Measurements from ENCODE around the gene SSB.

The SSB gene

DNA sequence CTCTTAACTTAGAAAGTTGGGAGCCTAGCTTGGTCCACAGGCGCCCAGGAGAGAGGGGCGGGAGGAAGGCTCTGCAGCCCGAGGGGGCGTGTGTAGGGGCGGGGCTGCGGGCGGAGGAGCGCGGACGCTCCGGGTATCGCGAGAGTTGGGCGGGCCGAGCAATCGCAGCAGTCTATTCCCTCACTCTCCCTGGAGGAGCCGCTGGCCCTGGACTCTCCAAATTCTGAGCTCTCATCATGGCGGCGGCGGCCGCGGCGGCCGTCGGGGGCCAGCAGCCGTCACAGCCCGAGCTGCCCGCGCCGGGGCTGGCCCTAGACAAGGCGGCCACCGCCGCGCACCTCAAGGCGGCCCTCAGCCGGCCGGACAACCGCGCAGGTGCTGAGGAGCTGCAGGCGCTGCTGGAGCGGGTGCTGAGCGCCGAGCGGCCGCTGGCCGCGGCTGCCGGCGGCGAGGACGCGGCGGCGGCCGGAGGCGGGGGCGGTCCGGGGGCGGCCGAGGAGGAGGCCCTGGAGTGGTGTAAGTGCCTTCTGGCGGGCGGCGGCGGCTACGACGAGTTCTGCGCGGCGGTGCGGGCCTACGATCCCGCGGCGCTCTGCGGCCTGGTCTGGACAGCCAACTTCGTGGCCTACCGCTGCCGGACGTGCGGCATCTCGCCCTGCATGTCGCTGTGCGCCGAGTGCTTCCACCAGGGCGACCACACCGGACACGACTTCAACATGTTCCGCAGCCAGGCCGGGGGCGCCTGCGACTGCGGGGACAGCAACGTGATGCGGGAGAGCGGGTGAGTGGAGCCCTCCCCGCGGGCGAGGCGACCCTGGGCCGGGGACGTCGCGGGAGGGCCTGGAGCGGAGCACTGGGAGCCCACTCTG, 28.8 kb downstream of the SSB start, which contains the start of gene UBR3:
TSS of gene UBR3 (plus strand) at position 183 of the 869 bp plus-strand sequence. CDS start at position 237, 54 bp downstream.
- DNase-seq (ENCODE audit: low spot score) = peak; percentile 97
- in situ Hi-C loops (cut with MboI; ENCODE audit: low pct_unique_long_range_greater_than_20kb, low sequenced_read_pairs, unreplicated experiment) = no loop called here
- TF ChIP-seq, protein P1, sequence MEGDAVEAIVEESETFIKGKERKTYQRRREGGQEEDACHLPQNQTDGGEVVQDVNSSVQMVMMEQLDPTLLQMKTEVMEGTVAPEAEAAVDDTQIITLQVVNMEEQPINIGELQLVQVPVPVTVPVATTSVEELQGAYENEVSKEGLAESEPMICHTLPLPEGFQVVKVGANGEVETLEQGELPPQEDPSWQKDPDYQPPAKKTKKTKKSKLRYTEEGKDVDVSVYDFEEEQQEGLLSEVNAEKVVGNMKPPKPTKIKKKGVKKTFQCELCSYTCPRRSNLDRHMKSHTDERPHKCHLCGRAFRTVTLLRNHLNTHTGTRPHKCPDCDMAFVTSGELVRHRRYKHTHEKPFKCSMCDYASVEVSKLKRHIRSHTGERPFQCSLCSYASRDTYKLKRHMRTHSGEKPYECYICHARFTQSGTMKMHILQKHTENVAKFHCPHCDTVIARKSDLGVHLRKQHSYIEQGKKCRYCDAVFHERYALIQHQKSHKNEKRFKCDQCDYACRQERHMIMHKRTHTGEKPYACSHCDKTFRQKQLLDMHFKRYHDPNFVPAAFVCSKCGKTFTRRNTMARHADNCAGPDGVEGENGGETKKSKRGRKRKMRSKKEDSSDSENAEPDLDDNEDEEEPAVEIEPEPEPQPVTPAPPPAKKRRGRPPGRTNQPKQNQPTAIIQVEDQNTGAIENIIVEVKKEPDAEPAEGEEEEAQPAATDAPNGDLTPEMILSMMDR (IDR thresholded peaks at IDR 0.05; ENCODE audit: extremely low read depth, insufficient read depth, missing control alignments) = no peak

DNA sequence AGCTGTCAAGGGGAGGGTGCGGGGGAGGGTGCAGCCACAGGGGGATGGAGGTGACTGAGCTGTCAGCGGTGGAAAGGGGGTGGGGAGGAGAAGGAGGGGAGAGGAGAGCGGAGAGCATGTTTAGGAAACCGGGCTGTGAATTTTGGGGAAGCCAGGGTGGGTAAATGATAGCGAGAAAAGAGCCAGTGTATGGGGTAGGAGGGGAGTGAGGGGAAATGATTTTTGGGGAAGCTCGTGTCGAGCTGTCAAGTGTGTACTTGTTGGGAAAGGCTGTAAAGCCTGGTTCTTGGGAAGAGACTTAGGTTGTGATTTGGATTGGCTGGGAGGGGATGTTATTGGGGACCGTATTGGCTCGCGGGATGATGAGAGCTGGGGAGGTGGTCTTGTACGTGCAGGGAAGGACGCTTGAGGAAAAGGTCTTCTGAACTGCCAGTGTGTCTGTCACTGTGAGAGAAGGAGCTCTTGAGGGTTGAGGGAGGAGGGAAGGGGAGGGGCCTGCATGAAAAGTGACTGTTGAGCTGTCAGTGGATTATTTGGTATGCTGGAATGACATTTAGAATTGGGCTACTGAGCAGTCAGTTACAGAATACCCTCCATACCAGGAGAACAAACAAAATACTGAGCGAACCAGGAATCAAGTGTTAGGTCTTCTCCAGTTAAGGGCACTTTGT, 29.6 kb downstream of the SSB start:
- in situ Hi-C loops (cut with MboI; ENCODE audit: low pct_unique_long_range_greater_than_20kb, low sequenced_read_pairs, unreplicated experiment) = no loop called here

DNA sequence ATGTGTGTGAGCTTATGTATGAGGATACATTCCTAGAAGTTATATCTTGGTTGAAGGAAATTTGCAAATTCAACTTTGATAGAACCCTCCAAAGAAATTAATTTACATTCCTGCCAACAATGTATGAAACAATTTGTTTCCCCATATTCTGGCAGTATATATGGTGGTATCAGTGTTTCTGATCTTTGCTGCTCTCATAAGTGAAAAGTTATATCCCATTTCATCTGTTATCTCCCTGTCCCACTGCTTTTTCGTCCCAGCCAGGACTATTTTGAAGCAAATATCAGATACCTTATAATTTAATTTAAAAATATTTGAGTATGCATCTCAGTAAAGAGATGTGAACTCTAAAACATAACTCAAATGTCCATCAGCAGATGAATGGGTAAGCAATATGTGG, 35.7 kb downstream of the SSB start:
- TF ChIP-seq, protein P1 (IDR thresholded peaks at IDR 0.05; ENCODE audit: extremely low read depth, insufficient read depth, missing control alignments) = no peak
- in situ Hi-C loops (cut with MboI; ENCODE audit: low pct_unique_long_range_greater_than_20kb, low sequenced_read_pairs, unreplicated experiment) = no loop called here
- no peak for DNase-seq (ENCODE audit: low spot score)

More for the DNA sequence above, 29.6 kb downstream of the SSB start:
- DNase-seq (ENCODE audit: low spot score) = peak; percentile 73
- TF ChIP-seq, protein P1 (IDR thresholded peaks at IDR 0.05; ENCODE audit: extremely low read depth, insufficient read depth, missing control alignments) = no peak

DNA sequence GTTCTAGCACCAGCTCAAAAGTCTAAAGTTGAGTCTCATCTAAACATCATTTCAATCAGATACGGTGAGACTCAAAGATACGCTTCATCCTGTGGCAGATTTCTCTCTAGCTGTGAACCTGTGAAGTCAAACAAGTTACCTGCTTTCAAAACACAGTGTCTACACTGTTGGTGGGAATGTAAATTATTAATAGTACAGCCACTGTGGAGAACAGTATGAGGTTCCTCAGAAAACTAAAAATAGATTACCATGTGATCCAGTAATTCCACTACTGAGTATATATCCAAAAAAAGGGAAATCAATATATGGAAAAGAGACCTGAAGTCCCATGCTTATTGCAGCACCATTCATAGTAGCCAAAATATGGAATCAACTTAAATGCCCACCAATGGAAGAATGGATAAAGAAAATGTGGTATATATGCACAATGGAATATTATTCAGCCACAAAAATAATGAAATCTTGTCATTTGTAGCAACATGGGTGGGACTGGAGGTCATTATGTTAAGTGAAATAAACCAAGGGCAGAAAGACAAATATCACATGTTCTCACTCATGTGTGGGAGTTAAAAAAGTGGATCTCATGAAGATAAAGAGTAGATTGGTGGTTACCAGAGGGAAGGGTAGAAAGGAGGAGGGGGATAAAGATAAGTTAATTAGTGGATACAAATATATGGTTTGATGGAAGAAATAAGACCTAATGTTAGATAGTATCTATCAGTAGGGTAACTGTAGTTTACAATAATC, 40.2 kb downstream of the SSB start:
- TF ChIP-seq, protein P1 (IDR thresholded peaks at IDR 0.05; ENCODE audit: extremely low read depth, insufficient read depth, missing control alignments) = no peak
- DNase-seq (ENCODE audit: low spot score) = no peak
- in situ Hi-C loops (cut with MboI; ENCODE audit: low pct_unique_long_range_greater_than_20kb, low sequenced_read_pairs, unreplicated experiment) = no loop called here

DNA sequence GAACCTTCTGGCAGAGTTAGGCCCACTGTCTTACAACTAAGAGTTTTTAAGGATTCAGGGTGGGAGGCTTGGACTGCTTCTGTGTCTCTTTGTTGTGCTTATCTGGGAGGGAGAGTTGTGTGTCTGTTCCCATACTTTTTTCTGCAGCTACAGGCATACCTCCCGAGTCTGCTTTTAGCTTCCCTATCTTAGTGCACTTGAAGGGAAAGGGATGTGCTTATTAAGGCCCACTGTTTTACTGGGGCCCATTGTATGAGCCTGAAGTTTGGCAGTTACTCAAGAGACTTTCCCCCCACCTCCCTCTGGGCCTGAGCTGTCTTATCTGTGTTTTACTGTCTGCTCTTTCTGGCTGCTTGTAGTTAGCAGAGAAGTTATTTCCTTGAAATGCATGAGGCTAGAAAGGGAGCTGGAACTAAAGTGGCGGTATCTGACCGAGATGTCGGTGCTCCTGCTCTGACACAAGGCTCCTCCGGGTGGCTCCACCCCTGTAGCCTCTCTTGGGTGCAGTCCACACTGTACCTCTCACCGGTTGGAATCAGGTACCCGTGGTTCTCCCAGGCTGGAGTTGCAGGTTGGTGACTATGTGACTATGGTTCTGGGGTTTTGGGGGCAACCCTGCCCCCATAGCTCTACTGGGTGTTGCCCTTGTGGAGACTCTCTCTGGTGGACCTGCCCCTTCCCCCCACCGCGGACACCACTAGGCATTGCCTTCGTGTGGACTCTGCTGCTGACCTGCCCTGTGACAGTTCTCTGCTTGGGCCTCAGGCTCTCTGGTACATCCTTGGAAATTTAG, 41.5 kb downstream of the SSB start:
- in situ Hi-C loops (cut with MboI; ENCODE audit: low pct_unique_long_range_greater_than_20kb, low sequenced_read_pairs, unreplicated experiment) = no loop called here
- no peak for DNase-seq (ENCODE audit: low spot score)
- TF ChIP-seq, protein P1 (IDR thresholded peaks at IDR 0.05; ENCODE audit: extremely low read depth, insufficient read depth, missing control alignments) = no peak
